GM19351 (cell line): ENCODE results near the gene IFNAR1.

Experiments used
- ATAC-seq: cut with Tn5 transposase; IDR thresholded peaks from one replicate; pipeline ENCODE4 v1.9.1; 2021; ENCODE audit warnings: mild to moderate bottlenecking, moderate library complexity; ENCODE audit not compliant: unreplicated experiment

Gene IFNAR1

GRCh38 chr21:33324291-33325221 is at the start of gene IFNAR1:
Gene IFNAR1 (plus strand): TSS chr21:33324970. CDS start chr21:33325056, 86 bp downstream.
- ATAC-seq: peak; percentile 74

DNA sequence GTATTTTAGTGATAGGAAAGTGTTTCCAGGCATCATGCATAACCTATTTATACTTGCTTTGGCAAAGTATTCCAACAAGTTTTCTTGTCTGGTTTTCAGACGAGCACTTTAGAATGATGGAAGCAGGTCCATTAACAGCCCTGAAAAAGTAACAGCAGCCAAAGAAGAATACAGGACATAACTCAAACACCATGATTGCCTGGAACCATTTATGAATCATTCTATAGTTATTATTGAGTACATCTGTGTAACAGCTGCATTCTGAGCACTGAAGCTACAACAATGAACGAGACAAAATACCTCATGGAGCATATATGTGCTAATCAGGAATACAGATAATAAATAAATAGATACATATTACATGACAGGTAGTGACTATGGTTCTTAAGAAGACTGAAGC is 46.0 kb upstream of the IFNAR1 start:
- ATAC-seq: no peak

DNA sequence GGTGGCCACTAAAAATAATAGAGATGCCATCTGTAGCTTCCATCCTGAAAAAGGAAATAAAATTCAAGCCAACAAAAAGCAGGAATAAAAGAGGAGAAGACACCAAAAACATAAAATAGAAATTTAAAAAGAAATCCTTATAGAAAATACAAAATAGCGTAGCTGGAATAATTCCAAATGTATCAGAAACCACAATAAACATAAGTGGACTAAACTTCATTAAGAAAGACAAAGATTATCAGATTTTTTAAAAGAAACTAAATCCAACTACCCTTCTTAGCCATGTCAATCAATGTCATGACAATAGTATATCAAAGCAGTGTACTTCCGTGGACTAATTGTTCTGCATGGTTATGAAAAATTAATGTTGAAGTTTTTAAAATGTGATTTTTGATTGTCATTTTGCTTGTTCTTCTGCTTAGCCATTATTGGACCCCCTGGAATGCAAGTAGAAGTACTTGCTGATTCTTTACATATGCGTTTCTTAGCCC is 45.4 kb upstream of the IFNAR1 start:
- ATAC-seq: no peak

DNA sequence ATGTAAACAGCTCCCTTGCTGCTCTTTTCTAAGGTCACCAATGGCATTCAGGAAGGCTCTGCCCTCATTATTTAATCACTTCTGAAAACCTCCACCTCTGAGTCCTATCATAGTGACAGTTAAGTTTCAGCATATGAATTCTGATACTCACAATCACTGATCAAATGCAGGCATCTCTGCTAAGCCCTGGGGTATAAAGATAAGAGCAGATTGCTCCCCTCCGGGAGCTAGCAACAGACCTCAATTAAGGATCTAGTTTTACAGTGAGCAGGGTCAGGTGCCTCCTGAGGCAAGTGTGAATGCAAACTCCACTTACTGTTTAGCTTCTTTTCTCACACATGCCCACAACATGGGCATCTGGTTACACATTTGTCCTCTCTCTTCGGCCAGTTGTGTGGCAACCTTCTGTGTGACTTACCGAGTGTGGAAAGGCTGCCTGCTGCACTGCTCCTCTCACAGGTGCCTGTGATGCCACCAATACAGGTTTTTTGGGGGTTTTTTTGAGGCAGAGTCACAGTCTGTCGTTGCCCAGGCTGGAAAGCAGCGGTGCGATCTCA is 43.6 kb upstream of the IFNAR1 start:
- ATAC-seq: no peak

DNA sequence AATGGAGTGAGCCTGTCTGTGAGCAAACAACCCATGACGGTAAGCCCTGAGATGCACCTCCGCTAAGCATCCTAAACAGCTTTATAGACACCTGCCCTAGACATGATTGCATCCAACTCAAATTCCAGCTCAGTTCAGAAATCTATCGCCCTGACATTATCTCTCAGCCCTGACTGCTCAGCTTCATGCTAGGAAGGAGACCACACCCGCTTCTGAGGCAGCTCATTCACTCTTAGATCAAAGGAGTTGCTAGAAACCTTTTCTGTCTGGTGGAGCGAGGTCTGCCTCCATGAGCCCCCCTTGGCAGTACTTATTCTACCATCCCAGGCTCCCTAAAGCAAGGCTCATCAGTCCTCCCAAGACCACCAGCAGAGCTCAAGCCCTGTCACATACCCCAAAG is 41.6 kb upstream of the IFNAR1 start:
- no peak for ATAC-seq

GRCh38 chr21:33286076-33286475 is 38.7 kb upstream of the IFNAR1 start:
- ATAC-seq: no peak

- no peak for ATAC-seq
Measured at GRCh38 chr21:33286600-33287456, 37.9 kb upstream of the IFNAR1 start.

GRCh38 chr21:33289199-33289819 is 35.5 kb upstream of the IFNAR1 start:
- ATAC-seq: no peak

DNA sequence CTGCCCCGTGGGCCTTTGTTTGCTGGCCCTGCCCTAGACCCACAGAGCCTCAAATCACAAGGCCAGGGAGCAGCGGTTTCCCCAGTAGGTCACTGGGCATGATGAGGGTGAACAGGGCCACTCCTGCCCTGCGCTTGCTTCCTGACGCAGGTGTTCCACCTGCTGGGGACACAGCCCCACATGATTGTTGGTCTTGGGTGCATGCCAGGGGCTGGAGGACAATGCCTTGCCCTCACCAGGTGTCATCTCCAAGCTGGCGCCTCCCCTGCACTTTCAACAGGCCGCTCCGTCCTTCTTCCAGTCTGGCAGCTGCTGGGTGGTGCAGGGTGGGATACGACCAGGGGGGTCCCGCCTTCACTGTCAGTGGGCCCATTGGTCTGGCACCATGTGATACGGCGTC is 34.3 kb upstream of the IFNAR1 start:
- ATAC-seq: no peak

DNA sequence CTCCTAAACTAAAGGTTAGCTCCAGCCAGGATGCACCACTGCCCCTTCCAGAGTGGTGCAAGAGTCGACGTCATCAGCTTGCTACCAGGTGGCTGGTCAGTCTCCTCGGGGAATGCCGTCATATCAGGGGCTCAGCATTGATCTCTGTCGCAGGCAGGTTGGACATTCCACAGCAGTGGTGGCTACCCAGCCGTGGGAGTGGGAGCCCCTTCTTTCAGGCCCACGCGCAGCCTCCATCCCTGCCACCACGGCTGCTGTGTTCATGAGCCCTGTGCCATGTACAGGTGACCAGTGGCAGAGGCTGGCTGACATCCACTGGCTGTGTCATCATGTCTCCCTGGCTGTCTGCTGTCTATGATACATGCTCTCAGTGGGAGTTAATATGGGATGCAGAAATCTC is 33.1 kb upstream of the IFNAR1 start:
- no peak for ATAC-seq

DNA sequence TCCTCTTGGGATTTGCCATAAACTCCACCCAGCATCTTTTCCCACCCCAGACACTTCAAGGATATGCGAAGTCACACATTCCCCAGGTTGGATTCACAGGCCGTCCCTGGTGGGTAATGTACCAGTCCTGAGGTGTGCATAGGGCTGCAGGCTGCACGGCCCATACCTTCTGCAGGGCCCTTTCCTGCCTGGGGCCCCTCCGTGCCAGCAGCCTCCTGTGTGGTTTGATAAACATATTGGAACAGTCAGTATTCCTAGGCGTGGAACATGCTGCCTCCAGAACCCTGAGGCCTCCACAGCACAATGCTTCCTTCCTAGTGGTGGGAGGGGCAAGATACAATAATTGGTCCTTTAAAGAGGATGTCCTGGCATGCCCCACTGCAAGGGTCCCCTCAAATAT is 32.0 kb upstream of the IFNAR1 start:
- no peak for ATAC-seq

DNA sequence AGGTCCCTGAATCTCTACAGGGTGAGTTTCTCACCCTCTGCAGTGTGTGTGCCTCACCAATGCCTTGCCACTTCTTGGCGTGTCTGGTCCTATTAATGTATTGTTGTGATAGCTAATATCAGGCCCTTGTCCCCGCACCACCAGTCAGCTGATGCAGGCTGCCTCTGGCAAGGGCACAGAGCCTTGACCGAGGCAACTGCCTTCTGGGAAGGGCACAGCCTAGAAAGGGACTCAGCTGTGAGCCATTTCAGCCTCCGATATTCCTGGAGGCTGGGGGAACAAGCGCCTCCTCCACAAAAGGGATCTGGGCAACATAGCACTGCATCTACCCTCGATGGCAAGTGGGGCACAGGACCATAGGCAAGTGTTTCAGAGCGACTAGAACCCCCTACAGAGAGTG is 31.6 kb upstream of the IFNAR1 start:
- no peak for ATAC-seq

- ATAC-seq: no peak
Measured at GRCh38 chr21:33293811-33294216, 31.0 kb upstream of the IFNAR1 start.

DNA sequence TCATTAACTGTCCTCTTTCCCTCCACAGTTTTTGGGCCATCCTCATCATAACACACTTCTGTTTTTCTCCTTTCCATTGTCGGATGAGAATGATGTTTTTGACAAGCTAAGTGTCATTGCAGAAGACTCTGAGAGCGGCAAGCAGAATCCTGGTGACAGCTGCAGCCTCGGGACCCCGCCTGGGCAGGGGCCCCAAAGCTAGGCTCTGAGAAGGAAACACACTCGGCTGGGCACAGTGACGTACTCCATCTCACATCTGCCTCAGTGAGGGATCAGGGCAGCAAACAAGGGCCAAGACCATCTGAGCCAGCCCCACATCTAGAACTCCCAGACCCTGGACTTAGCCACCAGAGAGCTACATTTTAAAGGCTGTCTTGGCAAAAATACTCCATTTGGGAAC is 28.6 kb upstream of the IFNAR1 start:
- no peak for ATAC-seq

GRCh38 chr21:33299181-33299752 is 25.5 kb upstream of the IFNAR1 start:
- ATAC-seq: peak; percentile 66

DNA sequence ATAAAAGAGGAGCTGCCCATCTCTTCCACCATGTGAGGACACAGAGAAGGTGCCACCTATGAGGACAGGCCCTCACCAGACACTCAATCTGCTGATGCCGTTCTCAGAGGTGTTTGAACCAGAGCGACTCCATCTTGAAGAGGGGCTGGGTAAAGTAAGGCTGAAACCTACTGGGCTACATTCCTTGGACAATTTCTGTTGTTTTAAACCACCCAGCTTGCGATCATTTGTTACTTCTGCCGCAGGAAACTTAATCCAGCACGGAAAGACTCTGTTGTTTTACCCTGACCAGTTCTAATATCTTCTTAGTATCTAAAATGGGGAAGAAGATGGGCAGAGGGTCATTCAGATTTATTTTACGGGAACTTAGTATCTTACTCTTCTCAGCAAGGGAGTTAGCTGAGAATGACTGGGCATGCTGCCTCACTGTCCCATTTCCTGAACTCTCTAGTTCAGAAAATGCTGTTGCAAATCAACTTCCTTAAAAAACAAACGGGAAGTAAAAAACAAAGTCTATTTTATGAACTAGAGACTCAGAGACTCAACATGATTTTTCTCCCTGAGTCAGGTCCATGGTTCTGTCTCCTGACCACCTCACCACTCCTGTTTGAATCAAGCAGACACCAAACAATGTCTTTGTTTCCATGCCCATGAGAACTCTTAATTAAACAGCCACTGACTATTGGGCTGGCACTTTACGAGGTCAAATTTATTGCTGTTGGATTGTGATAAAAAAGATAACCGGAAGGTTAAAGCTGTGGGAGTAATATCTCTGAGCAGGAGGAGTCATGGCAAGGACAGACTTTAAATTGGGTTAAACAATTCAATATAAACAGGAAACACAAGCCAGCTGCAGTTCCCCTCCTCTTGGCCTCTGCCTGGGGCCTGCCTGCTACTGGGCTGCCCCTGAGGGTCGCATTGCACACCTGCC is 23.8 kb upstream of the IFNAR1 start:
- ATAC-seq: no peak

GRCh38 chr21:33301632-33302002 is 23.2 kb upstream of the IFNAR1 start:
- ATAC-seq: no peak

GRCh38 chr21:33302055-33302454 is 22.7 kb upstream of the IFNAR1 start:
- ATAC-seq: no peak

DNA sequence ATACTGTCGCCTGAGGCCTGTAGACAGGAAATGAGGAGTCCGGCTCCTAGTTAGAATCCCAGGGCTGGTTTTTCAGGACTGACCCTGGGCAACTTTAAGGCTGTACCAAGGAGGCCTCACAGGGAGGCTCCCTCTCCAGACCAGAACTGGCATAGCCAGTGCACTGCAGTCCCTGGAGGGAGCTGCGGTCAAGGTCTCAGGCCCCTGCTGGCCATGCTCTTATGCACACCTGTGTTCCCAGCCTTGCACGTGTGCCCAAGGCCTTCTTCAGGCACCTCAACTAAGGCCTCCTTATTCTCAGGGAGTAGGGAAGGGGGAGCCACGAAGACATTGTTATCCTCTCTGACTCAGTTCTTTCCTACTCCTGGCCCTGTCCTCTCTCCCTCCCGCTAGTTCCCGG is 22.0 kb upstream of the IFNAR1 start:
- no peak for ATAC-seq

- no peak for ATAC-seq
Measured at GRCh38 chr21:33305344-33305671, 19.5 kb upstream of the IFNAR1 start.
